Hepatocyte (in vitro differentiated cells): Measurements from ENCODE around the gene PRSS53.

ENCODE experiments used
- CTCF ChIP-seq: fragments of 200-600 bp; sonication (generic); IDR thresholded peaks from 2 replicates; pipeline ENCODE4 v1.5.1; 2016; ENCODE audit warnings: antibody characterized with exemption, mild to moderate bottlenecking; ENCODE audit not compliant: poor library complexity
- EZH2 ChIP-seq: fragments of 200-600 bp; sonication (generic); IDR thresholded peaks from 2 replicates; pipeline ENCODE4 v1.6.1; 2016; ENCODE audit warnings: antibody characterized with exemption, mild to moderate bottlenecking, borderline replicate concordance

- TF ChIP-seq CTCF, result no peak
- TF ChIP-seq EZH2, result no peak
Observed at GRCh38 chr16:31087481-31087880, 1.3 kb downstream of the PRSS53 start.
